ENCODE measurements around the gene MYMK. TPM values are rescaled to one million over a fixed set of nuclear protein-coding genes. Genes with fewer than 3 reads are reported as not detected.

Gene MYMK
- total and polyA plus RNA-seq, 2 of the 4 experiments (the other 2 are of a cell fraction): not detected

DNA sequence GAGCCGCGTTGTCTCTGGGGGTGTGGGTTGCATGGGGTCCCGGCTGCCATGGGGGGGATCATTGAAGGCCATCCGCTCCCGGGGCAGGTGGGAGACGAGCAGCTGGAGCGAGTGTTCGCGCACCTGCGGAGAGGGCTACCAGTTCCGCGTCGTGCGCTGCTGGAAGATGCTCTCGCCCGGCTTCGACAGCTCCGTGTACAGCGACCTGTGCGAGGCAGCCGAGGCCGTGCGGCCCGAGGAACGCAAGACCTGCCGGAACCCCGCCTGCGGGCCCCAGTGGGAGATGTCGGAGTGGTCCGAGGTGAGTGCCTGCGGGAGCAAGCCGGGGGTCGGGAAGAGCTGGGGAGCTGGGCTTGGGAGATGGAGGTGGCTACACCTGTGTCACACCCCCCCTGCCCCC lies 43.4 kb upstream of the MYMK start:
- no peak overlapping the region for H2AFZ ChIP-seq (replicated peaks; ENCODE audit: low read length, poor library complexity)
- H2BK5ac ChIP-seq (ENCODE audit: low read depth, low read length, poor library complexity, severe bottlenecking): no peak overlapping the region
- no peaks in the 10 kb centered on the region for H3K79me1 ChIP-seq (ENCODE audit: low read depth in 1 of 2, low read length in 2 of 2)
- H3K56ac ChIP-seq (ENCODE audit: extremely low read depth, insufficient read depth, low read length): no peak overlapping the region
- ChIA-PET POLR2A (ENCODE audit: unreplicated experiment) (no interaction called here), CTCF (no interaction called here)
- H3K36me3 ChIP-seq (ENCODE audit: control insufficient read depth, insufficient read depth, low read length): no peaks in the 10 kb centered on the region
- in situ Hi-C loops (cut with MboI; ENCODE audit: low sequenced_read_pairs): no loop called here
- TF ChIP-seq, protein P1, sequence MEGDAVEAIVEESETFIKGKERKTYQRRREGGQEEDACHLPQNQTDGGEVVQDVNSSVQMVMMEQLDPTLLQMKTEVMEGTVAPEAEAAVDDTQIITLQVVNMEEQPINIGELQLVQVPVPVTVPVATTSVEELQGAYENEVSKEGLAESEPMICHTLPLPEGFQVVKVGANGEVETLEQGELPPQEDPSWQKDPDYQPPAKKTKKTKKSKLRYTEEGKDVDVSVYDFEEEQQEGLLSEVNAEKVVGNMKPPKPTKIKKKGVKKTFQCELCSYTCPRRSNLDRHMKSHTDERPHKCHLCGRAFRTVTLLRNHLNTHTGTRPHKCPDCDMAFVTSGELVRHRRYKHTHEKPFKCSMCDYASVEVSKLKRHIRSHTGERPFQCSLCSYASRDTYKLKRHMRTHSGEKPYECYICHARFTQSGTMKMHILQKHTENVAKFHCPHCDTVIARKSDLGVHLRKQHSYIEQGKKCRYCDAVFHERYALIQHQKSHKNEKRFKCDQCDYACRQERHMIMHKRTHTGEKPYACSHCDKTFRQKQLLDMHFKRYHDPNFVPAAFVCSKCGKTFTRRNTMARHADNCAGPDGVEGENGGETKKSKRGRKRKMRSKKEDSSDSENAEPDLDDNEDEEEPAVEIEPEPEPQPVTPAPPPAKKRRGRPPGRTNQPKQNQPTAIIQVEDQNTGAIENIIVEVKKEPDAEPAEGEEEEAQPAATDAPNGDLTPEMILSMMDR (conservative IDR thresholded peaks at IDR 0.05; ENCODE audit: low read depth, low read length): no peak
- no peak for TF ChIP-seq BHLHE40 (IDR thresholded peaks at IDR 0.05; ENCODE audit: low read depth, low read length)
- TF ChIP-seq RAD21 (IDR thresholded peaks at IDR 0.05; ENCODE audit: low read length): no peak
- no peak for TF ChIP-seq MAZ (IDR thresholded peaks at IDR 0.05; ENCODE audit: borderline replicate concordance, low read depth, low read length)
- TF ChIP-seq SMC3 (IDR thresholded peaks at IDR 0.05; ENCODE audit: low read depth, low read length): no peak
- no peak for TF ChIP-seq MAFK (IDR thresholded peaks at IDR 0.05; ENCODE audit: low read depth, low read length)
- TF ChIP-seq RFX5 (IDR thresholded peaks at IDR 0.05; ENCODE audit: low read depth, low read length): no peak
- TF ChIP-seq CEBPB (IDR thresholded peaks at IDR 0.05; ENCODE audit: low read depth, low read length): no peak
- TF ChIP-seq, protein P2, sequence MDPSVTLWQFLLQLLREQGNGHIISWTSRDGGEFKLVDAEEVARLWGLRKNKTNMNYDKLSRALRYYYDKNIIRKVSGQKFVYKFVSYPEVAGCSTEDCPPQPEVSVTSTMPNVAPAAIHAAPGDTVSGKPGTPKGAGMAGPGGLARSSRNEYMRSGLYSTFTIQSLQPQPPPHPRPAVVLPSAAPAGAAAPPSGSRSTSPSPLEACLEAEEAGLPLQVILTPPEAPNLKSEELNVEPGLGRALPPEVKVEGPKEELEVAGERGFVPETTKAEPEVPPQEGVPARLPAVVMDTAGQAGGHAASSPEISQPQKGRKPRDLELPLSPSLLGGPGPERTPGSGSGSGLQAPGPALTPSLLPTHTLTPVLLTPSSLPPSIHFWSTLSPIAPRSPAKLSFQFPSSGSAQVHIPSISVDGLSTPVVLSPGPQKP (IDR thresholded peaks at IDR 0.05; ENCODE audit: borderline replicate concordance, low read depth, low read length): no peak
- TF ChIP-seq RCOR1 (IDR thresholded peaks at IDR 0.05; ENCODE audit: insufficient replicate concordance, low read length): no peak
- TF ChIP-seq MXI1 (IDR thresholded peaks at IDR 0.05; ENCODE audit: borderline replicate concordance, low read depth, low read length): no peak
- no peak for TF ChIP-seq FOS (IDR thresholded peaks at IDR 0.05; ENCODE audit: low read depth, low read length)
- intact Hi-C loops (cut with micrococcal nuclease): no loop called here
- H2BK120ac ChIP-seq (ENCODE audit: low read depth, low read length): no peak overlapping the region
- H3K9me3 ChIP-seq (ENCODE audit: control insufficient read depth, insufficient read depth, low read length): no peaks in the 10 kb centered on the region
- H2BK20ac ChIP-seq (ENCODE audit: low read depth, low read length): no peak overlapping the region
- H3K27me3 ChIP-seq (ENCODE audit: control insufficient read depth, insufficient read depth, low read length): peaks cover 45% of the 10 kb centered on the region
- H3K4me3 ChIP-seq (ENCODE audit: insufficient read depth, low read depth, low read length): no peak overlapping the region
- DNase-seq (no peak), ATAC-seq (ENCODE audit: low read depth) (no peak)
- WGBS, 2 experiments (ENCODE audit: extremely low coverage in 2 of 2, insufficient read length in 1 of 2): 98% methylated on average over 8 of the region's 33 CpGs; no CpG with 5 or more reads in 1 of the 2 experiments
- no peak overlapping the region for H3K18ac ChIP-seq (ENCODE audit: low read depth, low read length)
- peaks cover 3% of the 10 kb centered on the region; the same call in 1 of the 2 replicates for H3K4me1 ChIP-seq (ENCODE audit: control insufficient read depth, insufficient read depth, low read length)
- no peak overlapping the region for H3K27ac ChIP-seq (ENCODE audit: insufficient read depth, low read length)
- no peak overlapping the region for H4K5ac ChIP-seq (ENCODE audit: low read depth, low read length)
- H2AK5ac ChIP-seq (ENCODE audit: low read depth, low read length): no peak overlapping the region
- H4K91ac ChIP-seq (ENCODE audit: insufficient read depth, low read depth, low read length): no peak overlapping the region
- no peaks in the 10 kb centered on the region for H4K20me1 ChIP-seq (ENCODE audit: insufficient read depth, low read length)
- H3K4me2 ChIP-seq (ENCODE audit: low read depth, low read length): no peak overlapping the region
- H3K9ac ChIP-seq (ENCODE audit: low read depth, low read length): no peak overlapping the region
- no peak overlapping the region for H3K4ac ChIP-seq (ENCODE audit: low read depth, low read length)
- H2BK15ac ChIP-seq (ENCODE audit: low read depth, low read length): no peak overlapping the region
- dilution Hi-C loops (cut with HindIII; ENCODE audit: low sequenced_read_pairs, unreplicated experiment): no loop called here
- H3K9me1 ChIP-seq (ENCODE audit: insufficient read depth, low read length): no peaks in the 10 kb centered on the region
- no peak overlapping the region for H2AK9ac ChIP-seq (replicated peaks; ENCODE audit: low read depth, low read length, poor library complexity)
- no TSS peak for BruUV-seq (replicated peaks)
- H3K14ac ChIP-seq (replicated peaks; ENCODE audit: low read depth, low read length): no peak overlapping the region
- no peak overlapping the region for H4K8ac ChIP-seq (ENCODE audit: low read depth in 2 of 2, low read length in 2 of 2)
- H3K23ac ChIP-seq (ENCODE audit: low read depth, low read length): no peak overlapping the region
